KOPT-K1 (cell line): ENCODE measurements around the gene SNN.

Experiments
- H3K27ac ChIP-seq: fragments of 200-600 bp; sonication (generic); 2 replicates; pipeline ENCODE4 v1.5.1; 2016; ENCODE audit warnings: antibody characterized with exemption, mild to moderate bottlenecking, low read depth, low read length; ENCODE audit not compliant: poor library complexity, severe bottlenecking
- H3K36me3 ChIP-seq: fragments of 200-600 bp; sonication (generic); 2 replicates; pipeline ENCODE4 v1.5.1; 2017; ENCODE audit warnings: antibody characterized with exemption, mild to moderate bottlenecking, low read length, moderate library complexity; ENCODE audit not compliant: insufficient read depth
- H3K9me3 ChIP-seq: fragments of 200-600 bp; sonication (generic); 2 replicates; pipeline ENCODE4 v1.5.1; 2017; ENCODE audit warnings: antibody characterized with exemption, low read length, mild to moderate bottlenecking; ENCODE audit not compliant: insufficient read depth, poor library complexity, severe bottlenecking

Gene SNN

DNA sequence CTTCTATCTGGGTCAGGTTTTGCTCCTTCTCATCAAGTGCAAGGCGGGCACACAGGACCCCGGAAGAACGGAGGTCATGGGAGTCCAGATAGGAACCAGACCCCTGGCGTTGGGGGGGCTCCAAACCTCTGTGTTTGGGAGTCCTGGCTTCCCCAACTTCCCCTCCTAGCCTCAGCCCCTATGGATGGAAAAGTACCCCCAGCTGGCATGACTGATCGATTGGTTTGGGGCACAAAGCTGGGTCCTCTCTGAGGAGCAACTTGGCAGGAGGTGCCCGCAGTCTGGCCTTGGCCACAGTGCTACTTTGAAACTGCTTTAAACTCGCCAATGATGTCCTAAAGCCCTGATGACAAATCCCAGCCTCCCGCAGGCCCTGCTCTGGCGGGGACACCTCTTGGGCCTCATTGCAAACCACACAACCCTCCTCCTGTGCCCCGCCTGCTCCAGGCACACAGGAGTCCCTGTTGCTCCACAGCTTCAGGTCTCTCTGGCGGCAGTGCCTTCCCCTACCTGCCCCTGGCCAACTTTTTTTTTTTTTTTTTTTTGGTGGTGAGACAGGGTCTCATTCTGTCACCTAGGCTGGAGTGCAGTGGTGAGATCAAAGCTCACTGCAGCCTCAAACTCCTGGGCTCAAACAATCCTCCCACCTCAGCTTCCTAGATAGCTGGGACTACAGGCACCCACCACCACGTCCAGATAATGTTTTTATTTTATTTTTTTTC, 38.0 kb upstream of the SNN start:
- Histone ChIP-seq H3K9me3 (no peaks in the 10 kb centered on the region), H3K36me3 (no peaks in the 10 kb centered on the region), H3K27ac (peak overlapping the region; percentile 18)

DNA sequence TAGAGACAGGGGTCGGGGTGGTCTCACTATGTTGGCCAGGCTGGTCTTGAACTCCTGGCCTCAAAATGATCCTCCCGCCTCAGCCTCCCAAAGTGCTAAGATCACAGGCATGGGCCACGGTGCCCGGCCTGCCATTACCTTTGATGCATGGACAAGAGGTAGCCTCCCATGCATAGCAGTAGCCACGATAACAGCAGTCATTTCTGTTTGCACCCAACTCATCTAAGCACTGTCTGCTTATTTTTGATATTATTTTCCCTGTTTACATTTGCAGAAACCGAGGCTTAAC, 37.5 kb upstream of the SNN start:
- Histone ChIP-seq H3K9me3 (no peaks in the 10 kb centered on the region), H3K27ac (no peak overlapping the region), H3K36me3 (no peaks in the 10 kb centered on the region)

DNA sequence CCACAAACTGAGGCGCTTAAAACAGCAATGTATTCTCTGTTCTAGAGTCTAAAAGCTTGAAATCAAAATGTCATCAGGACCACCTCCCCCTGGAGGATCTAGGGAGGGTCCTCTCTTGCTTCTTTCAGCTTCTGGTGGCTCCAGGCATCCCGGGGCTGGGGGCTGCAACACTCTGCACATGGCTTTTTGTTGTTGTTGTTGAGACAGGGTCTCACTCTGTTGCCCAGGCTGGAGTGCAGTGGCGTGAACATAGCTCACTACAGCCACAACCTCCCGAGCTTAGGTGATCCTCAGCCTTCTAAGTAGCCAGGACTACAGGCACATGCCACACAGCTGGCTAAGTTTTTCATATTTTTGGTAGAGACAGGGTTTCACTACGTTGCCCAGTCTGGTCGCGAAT, 37.0 kb upstream of the SNN start:
- H3K36me3 ChIP-seq = no peaks in the 10 kb centered on the region
- H3K9me3 ChIP-seq = no peaks in the 10 kb centered on the region
- H3K27ac ChIP-seq = no peak overlapping the region

DNA sequence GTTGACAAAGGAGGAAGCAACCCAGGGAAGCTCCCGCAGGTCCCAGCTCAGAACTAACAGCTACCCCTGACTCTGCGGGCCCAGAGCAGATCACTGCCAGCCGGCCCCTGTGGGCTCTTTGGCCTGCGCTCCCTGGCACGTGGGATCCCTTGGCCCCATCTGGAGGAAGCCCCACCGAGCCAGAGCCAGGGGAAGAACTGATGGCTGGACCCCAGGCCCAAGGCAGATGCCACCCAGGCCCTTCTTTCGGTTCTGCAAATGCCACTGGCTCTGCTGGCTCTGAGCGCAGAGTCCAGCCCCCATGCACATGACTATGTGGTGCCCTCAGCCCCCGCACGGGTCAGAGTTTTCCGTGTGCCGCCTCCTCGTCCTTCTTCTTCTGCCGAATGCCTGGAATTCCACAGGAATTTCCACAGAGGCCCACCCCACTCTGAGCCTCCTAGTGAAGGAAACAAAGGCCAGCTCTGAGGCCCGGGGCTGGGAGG, 35.8 kb upstream of the SNN start:
- no peaks in the 10 kb centered on the region for H3K9me3 ChIP-seq
- no peaks in the 10 kb centered on the region for H3K36me3 ChIP-seq
- H3K27ac ChIP-seq = no peak overlapping the region

DNA sequence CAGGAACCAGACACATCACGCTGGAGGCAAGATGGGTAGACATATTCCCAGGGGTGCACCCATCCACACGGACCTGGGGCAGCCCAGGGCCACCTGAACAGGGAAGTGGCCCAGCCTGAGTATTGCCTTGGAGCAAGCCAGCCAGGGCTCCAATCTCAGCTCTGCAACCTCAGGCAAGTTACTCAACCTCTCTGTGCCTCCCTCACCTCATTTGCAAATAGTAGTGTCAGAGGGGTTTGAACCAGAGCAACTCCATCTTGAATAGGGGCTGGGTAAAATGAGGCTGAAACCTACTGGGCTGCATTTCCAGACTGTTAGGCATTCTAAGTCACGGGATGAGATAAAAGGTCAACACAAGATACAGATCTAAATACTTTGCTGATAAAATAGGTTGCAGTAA, 35.1 kb upstream of the SNN start:
- Histone ChIP-seq H3K9me3 (no peaks in the 10 kb centered on the region), H3K36me3 (no peaks in the 10 kb centered on the region), H3K27ac (no peak overlapping the region)

DNA sequence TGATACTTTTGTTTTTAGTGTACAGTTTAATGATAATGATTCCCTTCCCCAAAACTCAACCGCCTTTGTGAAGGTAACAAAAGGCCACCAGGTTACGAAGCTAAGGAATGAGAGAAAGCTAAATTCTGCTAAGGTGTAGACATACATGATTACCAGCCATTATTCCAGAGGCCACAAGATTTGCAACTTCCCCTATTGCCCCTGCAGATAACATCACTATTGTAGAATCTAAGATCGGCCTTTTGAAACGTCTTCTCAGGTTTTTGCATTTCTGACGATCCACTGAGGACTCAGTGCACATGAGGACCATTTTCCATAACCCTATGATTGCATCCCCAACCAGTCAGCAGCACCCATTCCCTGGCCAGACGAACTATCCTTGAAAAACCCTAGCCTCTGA, 33.9 kb upstream of the SNN start:
- Histone ChIP-seq H3K9me3 (no peaks in the 10 kb centered on the region), H3K36me3 (no peaks in the 10 kb centered on the region), H3K27ac (no peak overlapping the region)

DNA sequence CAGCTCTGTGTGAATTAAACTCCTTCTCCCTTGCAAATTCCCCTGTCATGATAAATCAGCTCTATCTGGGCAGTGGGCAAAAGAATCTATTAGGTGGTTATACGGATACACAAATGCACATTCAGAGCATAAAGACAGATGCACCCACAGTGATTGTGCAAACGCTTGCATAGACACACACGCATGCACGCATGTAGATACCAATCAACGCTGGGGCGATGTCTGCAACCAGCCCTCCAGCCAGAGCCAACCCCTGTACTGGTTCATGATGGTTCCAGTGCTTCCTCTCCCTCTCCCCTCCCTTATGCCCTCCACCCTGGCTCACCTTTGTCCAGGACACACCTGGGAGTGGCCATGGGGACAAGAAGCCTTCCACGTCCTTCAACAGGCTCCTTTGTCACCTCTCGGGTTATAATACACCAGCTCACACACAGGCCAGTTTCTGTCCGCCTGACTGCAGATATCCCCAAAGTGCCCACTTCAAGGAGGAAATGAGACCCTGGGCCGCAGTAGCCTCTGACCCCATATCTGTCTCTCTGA, 33.1 kb upstream of the SNN start:
- Histone ChIP-seq H3K36me3 (no peaks in the 10 kb centered on the region), H3K27ac (no peak overlapping the region), H3K9me3 (no peaks in the 10 kb centered on the region)

DNA sequence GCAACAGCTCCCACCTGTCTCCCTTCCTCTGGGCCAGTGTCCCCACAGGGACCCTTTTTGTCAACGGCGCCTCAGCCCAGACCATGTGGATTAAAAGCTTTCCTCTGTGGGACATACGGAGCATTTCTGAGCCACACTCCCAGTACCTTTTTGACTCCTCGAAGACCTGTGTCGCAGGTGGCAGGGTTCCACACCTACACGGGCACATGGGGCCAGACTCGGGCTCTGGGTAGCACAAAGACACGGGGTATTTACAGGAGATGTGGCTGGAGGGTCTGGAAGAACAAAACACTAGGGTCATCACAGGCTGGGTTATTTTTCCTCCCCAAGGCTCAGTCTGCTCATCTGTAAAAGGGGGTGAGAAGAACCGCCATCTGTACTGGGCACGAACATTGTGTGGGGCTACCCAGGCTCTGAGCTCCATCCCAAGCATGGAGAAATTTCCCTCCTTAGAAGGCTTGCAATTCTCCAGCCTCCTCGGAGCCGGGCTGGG, 32.5 kb upstream of the SNN start:
- Histone ChIP-seq H3K9me3 (no peaks in the 10 kb centered on the region), H3K27ac (no peak overlapping the region), H3K36me3 (no peaks in the 10 kb centered on the region)

DNA sequence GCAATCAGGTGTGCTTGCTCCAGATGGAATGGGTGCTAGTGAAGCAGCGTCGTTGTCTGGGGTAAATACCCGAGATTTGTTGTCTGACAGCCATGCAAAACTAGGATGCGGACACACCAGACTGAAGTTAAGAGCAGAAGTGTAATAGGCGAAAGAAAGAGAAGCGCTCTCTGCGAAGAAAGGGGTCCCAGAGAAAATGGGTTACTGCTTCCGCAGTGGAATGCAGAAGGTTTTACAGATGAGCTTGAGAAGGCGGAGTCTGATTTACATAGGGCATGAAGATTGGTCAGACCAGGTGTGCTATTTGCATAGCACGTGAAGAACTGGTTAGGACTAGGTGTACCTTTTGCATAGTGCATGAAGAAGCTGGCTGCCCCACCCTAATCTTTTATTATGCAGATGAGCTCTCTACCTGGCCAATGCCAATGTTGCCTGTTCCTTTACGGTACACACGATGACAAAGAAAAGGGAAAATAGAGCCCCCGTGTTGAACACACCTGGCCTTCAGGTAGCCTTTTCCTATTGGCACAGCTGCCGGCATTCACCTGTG, 32.0 kb upstream of the SNN start:
- H3K36me3 ChIP-seq = no peaks in the 10 kb centered on the region
- no peak overlapping the region for H3K27ac ChIP-seq
- no peaks in the 10 kb centered on the region for H3K9me3 ChIP-seq

DNA sequence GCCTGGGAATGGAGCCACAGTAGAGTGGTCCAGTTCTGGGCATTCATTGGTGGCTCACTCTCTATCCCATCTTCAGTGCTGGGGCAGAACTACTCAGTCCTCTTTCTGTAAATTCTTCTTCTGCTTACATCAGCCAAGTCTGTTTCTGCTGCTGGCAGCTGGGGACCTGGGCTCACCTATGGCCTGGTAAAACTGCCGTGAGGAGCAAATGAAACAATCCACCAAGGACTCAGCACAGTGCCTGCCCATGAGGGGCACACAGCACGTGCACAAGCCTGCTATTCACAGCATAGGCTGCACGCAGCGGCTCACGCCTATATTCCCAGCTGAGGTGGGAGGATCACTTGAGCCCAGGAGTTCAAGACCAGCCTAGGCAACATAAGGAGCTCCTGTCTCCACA, 30.9 kb upstream of the SNN start:
- no peaks in the 10 kb centered on the region for H3K9me3 ChIP-seq
- no peaks in the 10 kb centered on the region for H3K36me3 ChIP-seq
- no peak overlapping the region for H3K27ac ChIP-seq

DNA sequence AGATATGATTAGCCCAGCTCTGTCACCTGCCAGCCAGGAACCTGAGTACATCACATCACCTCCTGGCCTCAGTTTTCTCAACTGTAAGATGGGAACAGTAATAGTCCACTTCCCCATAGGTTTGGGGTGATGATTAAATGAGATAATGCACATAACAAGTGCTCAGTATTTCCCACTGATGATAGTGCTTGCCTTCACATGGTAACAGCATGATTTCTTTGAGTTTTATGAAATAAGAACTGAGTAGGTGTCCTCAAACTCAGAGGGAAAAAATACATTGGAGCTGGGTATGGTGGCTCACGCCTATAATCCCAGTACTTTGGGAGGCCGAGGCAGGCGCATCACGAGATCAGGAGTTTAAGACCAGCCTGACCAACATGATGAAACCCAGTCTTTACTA, 30.1 kb upstream of the SNN start:
- H3K27ac ChIP-seq = no peak overlapping the region
- H3K9me3 ChIP-seq = no peaks in the 10 kb centered on the region

DNA sequence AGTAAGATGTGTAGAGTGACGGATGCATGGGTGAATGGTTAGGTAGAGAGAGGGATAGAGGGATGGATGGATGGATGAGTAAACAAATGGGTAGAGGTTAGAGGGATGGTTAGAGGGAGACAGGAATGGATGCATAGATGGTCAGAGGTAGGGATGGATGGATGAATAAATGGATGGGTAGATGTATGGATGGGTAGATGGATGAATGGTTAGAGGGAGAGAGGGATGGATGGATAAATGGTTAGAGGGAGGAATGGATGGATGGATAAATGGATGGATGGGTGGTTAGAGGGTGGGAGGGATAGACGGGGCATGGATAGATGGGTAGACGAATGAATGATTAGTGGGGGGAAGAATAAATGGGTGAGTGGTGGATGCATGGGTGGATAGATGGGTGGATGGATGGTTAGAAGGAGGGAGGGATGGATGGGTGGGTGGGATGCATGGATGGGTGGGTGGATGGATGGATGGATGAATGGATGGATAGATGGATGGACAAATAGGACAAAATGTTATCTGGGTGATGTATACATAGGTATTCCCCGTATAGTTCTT, 29.2 kb upstream of the SNN start:
- no peak overlapping the region for H3K27ac ChIP-seq
- H3K9me3 ChIP-seq = no peaks in the 10 kb centered on the region
- H3K36me3 ChIP-seq = no peaks in the 10 kb centered on the region

More for the DNA sequence above, 30.1 kb upstream of the SNN start:
- H3K36me3 ChIP-seq = no peaks in the 10 kb centered on the region

DNA sequence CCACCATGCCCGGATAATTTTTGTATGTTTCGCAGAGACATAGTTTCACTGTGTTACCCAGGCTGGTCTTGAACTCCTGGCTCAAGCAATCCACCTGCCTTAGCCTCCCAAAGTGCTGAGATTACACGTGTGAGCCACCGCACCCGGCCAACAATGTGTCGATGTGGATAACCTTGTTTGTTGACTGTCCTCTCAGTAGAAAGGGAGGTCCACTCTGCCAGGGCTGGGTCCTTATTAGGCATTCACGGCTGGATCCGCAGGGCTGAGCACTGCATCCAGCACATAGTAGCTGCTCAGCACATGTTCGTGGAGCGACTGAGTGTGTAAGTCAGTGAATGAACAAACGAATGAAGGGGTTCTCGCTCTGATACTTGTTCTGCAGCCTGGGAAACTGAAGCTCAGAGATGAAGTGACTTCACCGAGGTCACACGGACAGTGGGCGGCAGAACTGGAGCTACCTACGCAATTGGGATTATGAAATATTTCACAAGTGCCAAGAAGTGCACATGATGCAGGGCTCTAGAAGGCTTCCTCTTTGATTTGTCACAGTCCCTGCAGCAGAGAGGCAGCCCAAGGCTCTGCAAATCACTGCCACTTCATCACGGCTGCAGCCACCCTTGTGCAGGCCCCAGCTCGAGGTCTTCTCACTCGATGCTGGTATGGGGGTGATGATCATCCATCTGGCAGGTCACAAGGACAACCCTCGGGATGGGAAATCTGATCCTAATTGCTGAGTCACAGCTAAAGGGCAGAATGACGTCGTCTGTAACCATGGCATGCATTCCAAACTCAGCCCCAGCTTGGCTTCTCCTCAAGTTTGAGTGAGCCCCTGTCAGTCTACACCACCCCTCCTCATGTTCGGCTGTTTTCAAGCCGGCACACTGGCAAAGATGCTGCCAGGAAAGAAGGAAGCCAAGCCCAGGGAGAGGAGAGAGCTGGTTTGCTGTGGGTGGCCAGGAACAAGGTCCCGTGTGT, 28.0 kb upstream of the SNN start:
- H3K9me3 ChIP-seq = no peaks in the 10 kb centered on the region
- no peaks in the 10 kb centered on the region for H3K36me3 ChIP-seq
- H3K27ac ChIP-seq = no peak overlapping the region

DNA sequence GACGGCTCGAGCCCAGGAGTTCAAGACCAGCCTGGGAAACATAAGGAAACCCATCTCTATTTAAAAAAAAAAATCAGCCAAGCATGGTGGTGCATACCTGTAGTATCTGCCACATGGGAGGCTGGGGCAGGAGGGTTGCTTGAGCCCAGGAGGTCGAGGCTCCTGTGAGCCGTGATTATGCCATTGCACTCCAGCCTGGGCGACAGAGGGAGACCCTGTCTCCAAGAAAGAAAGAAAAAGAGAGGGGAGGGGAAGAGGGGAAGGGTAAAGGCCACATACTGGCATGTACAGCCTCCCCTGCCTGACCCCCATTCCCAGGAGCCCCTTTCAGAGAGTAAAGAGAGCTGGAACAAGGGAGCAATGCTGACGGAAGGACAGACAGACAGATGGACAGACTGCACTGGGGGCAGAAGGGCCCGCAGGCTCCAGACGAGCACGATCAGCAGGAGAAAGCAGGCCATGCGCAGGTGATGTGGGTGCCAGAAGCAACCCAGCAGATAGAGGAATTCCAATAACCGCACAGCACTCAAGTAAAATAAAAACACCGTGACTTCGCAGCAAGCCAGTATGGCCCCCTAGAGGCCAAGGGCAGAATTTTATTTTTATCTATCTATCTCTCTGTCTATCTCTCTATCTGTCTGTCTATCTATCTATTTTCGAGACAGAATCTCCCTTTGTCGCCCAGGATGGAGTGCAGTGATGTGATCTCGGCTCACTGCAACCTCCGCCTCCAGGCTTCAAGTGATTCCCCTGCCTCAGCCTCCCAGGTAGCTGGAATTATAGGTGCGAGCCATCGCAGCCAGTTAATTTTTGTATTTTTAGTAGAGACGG, 27.1 kb upstream of the SNN start:
- no peak overlapping the region for H3K27ac ChIP-seq
- H3K36me3 ChIP-seq = no peaks in the 10 kb centered on the region
- H3K9me3 ChIP-seq = no peaks in the 10 kb centered on the region
